GM06990 (cell line): ENCODE results near the gene ZNF566.

Experiments used
- DNase-seq: peaks from one replicate; pipeline ENCODE4 v3.0.0-alpha.2; 2011; ENCODE audit not compliant: insufficient read length; ENCODE audit errors: extremely low read depth
- H3K27me3 ChIP-seq: replicated peaks from 2 replicates; pipeline ENCODE4 v1.6.0; 2011; ENCODE audit warnings: low read length; ENCODE audit not compliant: control insufficient read depth, insufficient read depth
- H3K36me3 ChIP-seq: 2 replicates; pipeline ENCODE4 v1.5.1; 2011; ENCODE audit warnings: low read length; ENCODE audit not compliant: control insufficient read depth, insufficient read depth
- H3K4me3 ChIP-seq: replicated peaks from 2 replicates; pipeline ENCODE4 v1.5.1; 2011; ENCODE audit warnings: low read depth, mild to moderate bottlenecking, control low read depth, low read length
- CTCF ChIP-seq: IDR thresholded peaks from 2 replicates; pipeline ENCODE4 v1.5.1; 2011; ENCODE audit warnings: low read length, control low read depth, mild to moderate bottlenecking, inconsistent platforms; ENCODE audit not compliant: insufficient read depth, poor library complexity, severe bottlenecking

The ZNF566 gene

GRCh38 chr19:36417752-36418286 lies 71.5 kb downstream of the ZNF566 start:
- Histone ChIP-seq H3K4me3 (peak overlapping the region; percentile 89), H3K36me3 (no peaks in the 10 kb centered on the region), H3K27me3 (no peaks in the 10 kb centered on the region)
- no peak for DNase-seq
- no peak for TF ChIP-seq CTCF

- no peak for DNase-seq
- H3K4me3 ChIP-seq: no peak overlapping the region
- no peak for TF ChIP-seq CTCF
- no peaks in the 10 kb centered on the region for H3K27me3 ChIP-seq
- peaks cover 15% of the 10 kb centered on the region for H3K36me3 ChIP-seq
Measured at GRCh38 chr19:36409841-36410240, 79.5 kb downstream of the ZNF566 start.

- TF ChIP-seq CTCF: no peak
- no peak for DNase-seq
- Histone ChIP-seq H3K36me3 (peaks cover 20% of the 10 kb centered on the region), H3K27me3 (no peaks in the 10 kb centered on the region), H3K4me3 (no peak overlapping the region)
Measured at GRCh38 chr19:36408101-36408500, 81.3 kb downstream of the ZNF566 start.

- Histone ChIP-seq H3K36me3 (peaks cover 18% of the 10 kb centered on the region), H3K27me3 (no peaks in the 10 kb centered on the region), H3K4me3 (no peak overlapping the region)
- no peak for TF ChIP-seq CTCF
- DNase-seq: no peak
Measured at GRCh38 chr19:36404498-36404897, 84.9 kb downstream of the ZNF566 start.

GRCh38 chr19:36401475-36401874 lies 87.9 kb downstream of the ZNF566 start:
- H3K4me3 ChIP-seq: no peak overlapping the region
- H3K27me3 ChIP-seq: no peaks in the 10 kb centered on the region
- no peak for DNase-seq
- peaks cover 15% of the 10 kb centered on the region for H3K36me3 ChIP-seq
- TF ChIP-seq CTCF: no peak

- Histone ChIP-seq H3K4me3 (no peak overlapping the region), H3K36me3 (peaks cover 8% of the 10 kb centered on the region), H3K27me3 (no peaks in the 10 kb centered on the region)
- DNase-seq: no peak
- no peak for TF ChIP-seq CTCF
Measured at GRCh38 chr19:36398571-36398970, 90.8 kb downstream of the ZNF566 start.
